Measurements from ENCODE around the gene ITFG1. TPM values are rescaled to one million over a fixed set of nuclear protein-coding genes. Genes with fewer than 3 reads are reported as not detected.

ITFG1 gene
- total and polyA plus RNA-seq, 2 of the 13 experiments (the other 11 are each of a cell fraction or from before 2014, with no cell fraction given): 74.5 to 150 TPM

GRCh38 chr16:47416869-47417268, 44.0 kb downstream of the ITFG1 start (continued):
- TF ChIP-seq ZNF746 (CRISPR knock-in tag; IDR thresholded peaks at IDR 0.05) (no peak), ETV5 (CRISPR knock-in tag; IDR thresholded peaks at IDR 0.05; ENCODE audit: borderline replicate concordance) (no peak), ZNF543 (CRISPR knock-in tag; IDR thresholded peaks at IDR 0.05) (no peak), ZNF343 (CRISPR knock-in tag; IDR thresholded peaks at IDR 0.05) (no peak), ZNF121 (CRISPR knock-in tag; IDR thresholded peaks at IDR 0.05) (no peak), ZNF557 (CRISPR knock-in tag; IDR thresholded peaks at IDR 0.05) (no peak)

- no peak overlapping the region for H3K4me3 ChIP-seq (replicated peaks in 1 of 3; ENCODE audit: insufficient read depth in 1 of 3, low read depth in 2 of 3, low read length in 3 of 3)
- peaks cover 1 to 7% of the 10 kb centered on the region in 2 experiments; a peak in 2 of 5 replicates for H3K36me3 ChIP-seq (replicated peaks in 1 of 2; ENCODE audit: control insufficient read depth in 1 of 2, insufficient read depth in 2 of 2, low read length in 2 of 2)
- H4K20me1 ChIP-seq (ENCODE audit: insufficient read depth, low read length): no peaks in the 10 kb centered on the region
- no peaks in the 10 kb centered on the region for H3K4me1 ChIP-seq (ENCODE audit: insufficient read depth, low read length)
- no peak overlapping the region for H3K27ac ChIP-seq (ENCODE audit: extremely low read length, insufficient read depth, low read length)
- no peak overlapping the region for H2AFZ ChIP-seq (ENCODE audit: low read length)
- no TSS peak for BruUV-seq (replicated peaks)
- no peak overlapping the region for H3K4me2 ChIP-seq (ENCODE audit: low read depth, low read length)
- no peak for FAIRE-seq
- in situ Hi-C loops (cut with HindIII; ENCODE audit: extremely low pct_ligation_motif_present, low pct_unique_long_range_greater_than_20kb): no loop called here
- no peak for ATAC-seq
- no peaks in the 10 kb centered on the region for H3K27me3 ChIP-seq (ENCODE audit: control insufficient read depth in 1 of 2, insufficient read depth in 2 of 2, low read length in 2 of 2)
- ChIA-PET CTCF (ENCODE audit: low intra/inter-chr PET ratio, low total read pairs) (no interaction called here), POLR2A (no interaction called here)
- no peak for DNase-seq (ENCODE audit: low spot score)
- no peak overlapping the region for H3K9ac ChIP-seq (ENCODE audit: insufficient read depth, low read depth, low read length)
- intact Hi-C loops (cut with micrococcal nuclease; ENCODE audit: unreplicated experiment): no loop called here
- H3K79me2 ChIP-seq (ENCODE audit: insufficient read depth, low read length): no peaks in the 10 kb centered on the region
- no peak for TF ChIP-seq ZNF749 (CRISPR knock-in tag; IDR thresholded peaks at IDR 0.05; ENCODE audit: borderline replicate concordance)
- TF ChIP-seq CC2D1A (CRISPR knock-in tag; IDR thresholded peaks at IDR 0.05): no peak
- TF ChIP-seq, protein P1, sequence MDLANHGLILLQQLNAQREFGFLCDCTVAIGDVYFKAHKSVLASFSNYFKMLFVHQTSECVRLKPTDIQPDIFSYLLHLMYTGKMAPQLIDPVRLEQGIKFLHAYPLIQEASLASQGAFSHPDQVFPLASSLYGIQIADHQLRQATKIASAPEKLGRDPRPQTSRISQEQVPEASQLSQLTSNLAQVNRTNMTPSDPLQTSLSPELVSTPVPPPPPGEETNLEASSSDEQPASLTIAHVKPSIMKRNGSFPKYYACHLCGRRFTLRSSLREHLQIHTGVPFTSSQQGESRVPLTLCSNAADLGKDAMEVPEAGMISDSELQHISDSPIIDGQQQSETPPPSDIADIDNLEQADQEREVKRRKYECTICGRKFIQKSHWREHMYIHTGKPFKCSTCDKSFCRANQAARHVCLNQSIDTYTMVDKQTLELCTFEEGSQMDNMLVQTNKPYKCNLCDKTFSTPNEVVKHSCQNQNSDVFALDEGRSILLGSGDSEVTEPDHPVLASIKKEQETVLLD (CRISPR knock-in tag; IDR thresholded peaks at IDR 0.05; ENCODE audit: low read depth): no peak
- no peak for TF ChIP-seq ZMYM4 (CRISPR knock-in tag; IDR thresholded peaks at IDR 0.05)
- no peak for TF ChIP-seq SPEN (CRISPR knock-in tag; IDR thresholded peaks at IDR 0.05; ENCODE audit: low read depth)
- TF ChIP-seq ZMYM2 (CRISPR knock-in tag; IDR thresholded peaks at IDR 0.05): no peak
- no peak for TF ChIP-seq SKIL (CRISPR knock-in tag; IDR thresholded peaks at IDR 0.05; ENCODE audit: borderline replicate concordance)
- no peak for TF ChIP-seq ZNF672 (CRISPR knock-in tag; IDR thresholded peaks at IDR 0.05)
- TF ChIP-seq ATF6 (CRISPR knock-in tag; conservative IDR thresholded peaks at IDR 0.05): no peak
- TF ChIP-seq HHEX (CRISPR knock-in tag; IDR thresholded peaks at IDR 0.05): no peak
- no peak for TF ChIP-seq HBP1 (CRISPR knock-in tag; IDR thresholded peaks at IDR 0.05; ENCODE audit: low read depth)
- TF ChIP-seq ZNF441 (CRISPR knock-in tag; IDR thresholded peaks at IDR 0.05; ENCODE audit: borderline replicate concordance): no peak
- 89% methylated on average over 1 of the region's 1 CpG for WGBS (ENCODE audit: low lambda C conversion rate)
- H3K9me3 ChIP-seq (ENCODE audit: low read length): no peaks in the 10 kb centered on the region
These were observed 47.8 kb downstream of the ITFG1 start for GRCh38 chr16:47413041-47413440.

Measured in HepG2 (cell line).